ENCODE measurements around the gene CIRBP. TPM values are rescaled to one million over a fixed set of nuclear protein-coding genes. Genes with fewer than 3 reads are reported as not detected.

CIRBP gene
- total RNA-seq, 1 experiment from 2014 or later = 287 TPM

DNA sequence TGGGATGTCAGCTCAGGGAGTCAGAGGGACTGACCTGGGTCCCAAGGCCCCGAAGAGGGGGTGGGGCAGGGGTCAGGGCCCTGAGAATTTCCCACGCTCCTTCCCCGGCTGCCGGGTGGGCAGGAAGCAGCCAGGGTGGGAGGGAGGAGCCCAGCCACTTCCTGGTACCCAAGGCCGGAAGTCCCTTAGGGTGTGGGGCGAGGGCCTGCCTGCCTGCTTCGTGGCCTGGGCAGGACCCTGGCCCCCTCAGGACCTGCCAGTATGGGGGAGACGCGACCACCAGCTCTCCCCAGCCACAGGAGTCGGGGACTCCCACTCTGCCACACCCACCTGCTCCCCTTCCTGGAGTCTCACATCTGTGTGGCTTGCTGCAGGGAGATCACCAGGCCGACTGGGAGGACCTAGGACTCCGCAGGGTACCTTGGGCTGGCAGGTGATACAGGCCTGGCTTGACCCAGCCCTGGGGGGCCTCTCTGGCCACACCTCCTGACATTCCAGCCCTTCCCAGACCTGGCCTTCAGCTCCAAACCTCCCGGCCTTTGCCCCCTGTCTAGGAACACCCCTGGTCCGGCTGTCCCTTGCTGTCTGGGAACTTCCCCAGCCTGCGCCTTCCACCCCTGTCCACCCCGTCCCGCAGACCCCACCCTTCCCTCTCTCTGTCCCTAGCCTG, 9.8 kb upstream of the CIRBP start:
- Histone ChIP-seq H3K36me3 (ENCODE audit: insufficient read depth, low read length, poor library complexity, severe bottlenecking) (peaks cover 37% of the 10 kb centered on the region), H3K27me3 (replicated peaks; ENCODE audit: insufficient read depth, low read depth, low read length, poor library complexity) (no peaks in the 10 kb centered on the region), H3K4me1 (ENCODE audit: insufficient read depth, low read length, poor library complexity, severe bottlenecking) (peaks cover 78% of the 10 kb centered on the region), H3K27ac (ENCODE audit: low read depth, low read length, poor library complexity, severe bottlenecking) (peak overlapping the region; percentile 77), H3K9me3 (ENCODE audit: low read depth, low read length, poor library complexity, severe bottlenecking) (no peaks in the 10 kb centered on the region), H3K4me3 (ENCODE audit: low read depth, low read length, poor library complexity, severe bottlenecking) (peak overlapping the region; percentile 25)
- POLR2A ChIA-PET (ENCODE audit: low non-redundant PET) = no interaction called here
- DNase-seq (ENCODE audit: low spot score) = peak; percentile 78
- no TSS peak for BruUV-seq (replicated peaks)
- TF ChIP-seq EZH2 (IDR thresholded peaks at IDR 0.05; ENCODE audit: borderline replicate concordance, low read depth, low read length, poor library complexity, severe bottlenecking) = no peak
- TF ChIP-seq, protein P1, sequence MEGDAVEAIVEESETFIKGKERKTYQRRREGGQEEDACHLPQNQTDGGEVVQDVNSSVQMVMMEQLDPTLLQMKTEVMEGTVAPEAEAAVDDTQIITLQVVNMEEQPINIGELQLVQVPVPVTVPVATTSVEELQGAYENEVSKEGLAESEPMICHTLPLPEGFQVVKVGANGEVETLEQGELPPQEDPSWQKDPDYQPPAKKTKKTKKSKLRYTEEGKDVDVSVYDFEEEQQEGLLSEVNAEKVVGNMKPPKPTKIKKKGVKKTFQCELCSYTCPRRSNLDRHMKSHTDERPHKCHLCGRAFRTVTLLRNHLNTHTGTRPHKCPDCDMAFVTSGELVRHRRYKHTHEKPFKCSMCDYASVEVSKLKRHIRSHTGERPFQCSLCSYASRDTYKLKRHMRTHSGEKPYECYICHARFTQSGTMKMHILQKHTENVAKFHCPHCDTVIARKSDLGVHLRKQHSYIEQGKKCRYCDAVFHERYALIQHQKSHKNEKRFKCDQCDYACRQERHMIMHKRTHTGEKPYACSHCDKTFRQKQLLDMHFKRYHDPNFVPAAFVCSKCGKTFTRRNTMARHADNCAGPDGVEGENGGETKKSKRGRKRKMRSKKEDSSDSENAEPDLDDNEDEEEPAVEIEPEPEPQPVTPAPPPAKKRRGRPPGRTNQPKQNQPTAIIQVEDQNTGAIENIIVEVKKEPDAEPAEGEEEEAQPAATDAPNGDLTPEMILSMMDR (conservative IDR thresholded peaks at IDR 0.05; ENCODE audit: low read depth, low read length) = no peak
- CTCF ChIA-PET = no interaction called here
- intact Hi-C loops (cut with micrococcal nuclease; ENCODE audit: unreplicated experiment) = no loop called here

DNA sequence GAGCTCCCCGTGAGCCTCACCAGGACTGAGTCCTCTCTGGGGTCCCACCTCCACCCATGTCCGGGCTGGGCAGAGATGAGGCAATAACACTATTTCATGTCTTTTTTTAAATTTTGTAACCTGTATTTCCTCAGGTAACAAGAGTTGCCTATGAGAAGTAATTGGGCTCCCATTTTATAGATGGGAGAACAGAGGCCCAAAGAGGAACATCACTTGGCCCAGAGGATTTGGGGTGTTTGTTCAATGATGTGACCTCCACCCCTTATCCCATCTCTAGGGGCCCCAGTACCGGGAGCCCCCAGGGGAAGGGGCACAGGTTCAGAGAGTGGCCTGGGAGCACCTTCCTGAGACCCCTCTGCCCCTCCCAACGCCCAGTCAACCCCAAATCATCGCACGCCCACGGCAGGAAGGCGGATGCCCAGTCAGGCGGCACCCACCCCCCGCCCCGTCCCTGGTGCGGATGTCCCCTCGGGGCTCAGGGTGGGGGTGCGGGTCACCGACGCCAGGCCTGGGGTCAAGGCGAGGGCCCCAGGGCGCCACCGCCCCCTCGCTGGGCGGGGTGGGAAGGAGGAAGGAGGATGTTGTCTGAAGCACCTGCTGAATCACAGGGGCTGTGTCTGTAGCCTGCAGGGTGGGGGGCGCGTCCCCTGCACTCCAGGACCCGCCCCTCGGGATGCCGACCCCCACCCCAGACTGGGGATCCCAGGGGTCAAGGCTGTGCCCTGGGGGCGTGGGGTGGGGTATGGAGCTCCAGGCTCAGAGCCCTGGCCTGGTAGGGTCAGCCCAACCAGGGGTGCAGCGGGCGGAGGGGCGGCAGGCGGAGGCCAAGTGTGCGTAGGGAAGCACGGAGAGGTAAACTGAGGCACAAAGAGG, 9.0 kb upstream of the CIRBP start:
- no peak for TF ChIP-seq EZH2 (IDR thresholded peaks at IDR 0.05; ENCODE audit: borderline replicate concordance, low read depth, low read length, poor library complexity, severe bottlenecking)
- TF ChIP-seq, protein P1 (conservative IDR thresholded peaks at IDR 0.05; ENCODE audit: low read depth, low read length) = no peak
- Histone ChIP-seq H3K9me3 (ENCODE audit: low read depth, low read length, poor library complexity, severe bottlenecking) (no peaks in the 10 kb centered on the region), H3K36me3 (ENCODE audit: insufficient read depth, low read length, poor library complexity, severe bottlenecking) (peaks cover 29% of the 10 kb centered on the region), H3K27me3 (replicated peaks; ENCODE audit: insufficient read depth, low read depth, low read length, poor library complexity) (no peaks in the 10 kb centered on the region), H3K27ac (ENCODE audit: low read depth, low read length, poor library complexity, severe bottlenecking) (peak overlapping the region; percentile 77), H3K4me1 (ENCODE audit: insufficient read depth, low read length, poor library complexity, severe bottlenecking) (peaks cover 74% of the 10 kb centered on the region), H3K4me3 (ENCODE audit: low read depth, low read length, poor library complexity, severe bottlenecking) (peak overlapping the region; percentile 82)
- intact Hi-C loops (cut with micrococcal nuclease; ENCODE audit: unreplicated experiment) = no loop called here
- BruUV-seq (replicated peaks) = no TSS peak
- no peak for DNase-seq (ENCODE audit: low spot score)
- CTCF ChIA-PET = no interaction called here
- POLR2A ChIA-PET (ENCODE audit: low non-redundant PET) = interaction anchor here (1.5 kb wide), 1 partner anchor 9 kb away, joined by 3 read pairs; the partner anchor contains the start of gene CIRBP

DNA sequence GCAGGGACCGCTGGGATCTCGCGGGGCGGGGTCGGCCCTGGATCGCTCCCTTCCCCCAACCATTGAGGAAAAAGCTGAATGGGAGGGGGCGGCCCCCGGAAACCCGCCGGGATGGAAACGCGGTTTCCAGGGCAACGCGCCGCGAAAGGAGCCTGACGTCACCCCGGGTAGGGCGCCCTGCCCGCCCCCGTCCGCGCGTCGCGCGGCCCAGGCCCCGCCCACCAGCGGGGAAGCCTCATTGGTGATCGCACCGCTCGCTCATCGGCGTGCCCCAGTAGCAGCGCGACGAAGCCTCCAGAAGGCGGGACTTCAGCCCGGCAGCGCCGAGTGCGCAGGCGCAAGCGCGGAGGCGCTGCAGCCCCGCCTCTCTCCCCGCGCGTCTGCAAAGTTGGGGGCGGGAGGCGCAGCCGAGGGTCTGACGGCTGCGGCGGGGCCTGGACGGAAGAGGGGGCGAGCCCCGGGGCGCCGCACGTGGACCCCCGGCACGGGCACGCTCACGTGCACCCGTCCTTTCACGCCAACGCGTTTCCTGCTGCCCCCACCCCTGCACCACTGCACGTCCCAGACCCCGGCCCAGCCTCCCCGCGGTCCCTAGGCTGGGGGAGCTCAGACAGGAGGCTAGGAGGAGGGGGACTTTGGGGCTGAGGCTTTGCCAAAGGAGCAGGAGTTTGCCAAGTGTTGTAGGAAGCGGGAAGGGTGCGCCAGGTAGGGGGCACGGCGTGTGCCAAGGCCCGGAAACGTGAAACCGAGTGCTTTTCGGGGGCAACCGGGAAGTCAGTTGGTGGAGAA, 8.2 kb upstream of the CIRBP start:
- peak overlapping the region; percentile 90 for H3K27ac ChIP-seq (ENCODE audit: low read depth, low read length, poor library complexity, severe bottlenecking)
- peak; percentile 98 for DNase-seq (ENCODE audit: low spot score)
- BruUV-seq (replicated peaks) = no TSS peak
- intact Hi-C loops (cut with micrococcal nuclease; ENCODE audit: unreplicated experiment) = no loop called here
- H3K4me3 ChIP-seq (ENCODE audit: low read depth, low read length, poor library complexity, severe bottlenecking) = peak overlapping the region; percentile 82
- POLR2A ChIA-PET (ENCODE audit: low non-redundant PET) = interaction anchor here (1.5 kb wide), 1 partner anchor 8 kb away, joined by 3 read pairs; the partner anchor contains the start of gene CIRBP
- CTCF ChIA-PET = interaction anchor here (1.1 kb wide), 1 partner anchor 17 kb away, joined by 4 read pairs; no protein-coding TSS in a partner anchor
- no peak for TF ChIP-seq EZH2 (IDR thresholded peaks at IDR 0.05; ENCODE audit: borderline replicate concordance, low read depth, low read length, poor library complexity, severe bottlenecking)
- TF ChIP-seq, protein P1 (conservative IDR thresholded peaks at IDR 0.05; ENCODE audit: low read depth, low read length) = no peak
- no peaks in the 10 kb centered on the region for H3K27me3 ChIP-seq (replicated peaks; ENCODE audit: insufficient read depth, low read depth, low read length, poor library complexity)
- H3K4me1 ChIP-seq (ENCODE audit: insufficient read depth, low read length, poor library complexity, severe bottlenecking) = peaks cover 74% of the 10 kb centered on the region
- no peaks in the 10 kb centered on the region for H3K9me3 ChIP-seq (ENCODE audit: low read depth, low read length, poor library complexity, severe bottlenecking)
- H3K36me3 ChIP-seq (ENCODE audit: insufficient read depth, low read length, poor library complexity, severe bottlenecking) = peaks cover 21% of the 10 kb centered on the region

Data from A673 (cell line).